ENCODE measurements around the gene ZNF679.
"Not testable (repeated sequence)": the region's sequence is repeated elsewhere in the genome, so short reads cannot be mapped to it uniquely, and the experiment has no call there.

The ZNF679 gene

GRCh38 chr7:64312826-64313225 lies 84.6 kb downstream of the ZNF679 start:
- no peak for DNase-seq

DNA sequence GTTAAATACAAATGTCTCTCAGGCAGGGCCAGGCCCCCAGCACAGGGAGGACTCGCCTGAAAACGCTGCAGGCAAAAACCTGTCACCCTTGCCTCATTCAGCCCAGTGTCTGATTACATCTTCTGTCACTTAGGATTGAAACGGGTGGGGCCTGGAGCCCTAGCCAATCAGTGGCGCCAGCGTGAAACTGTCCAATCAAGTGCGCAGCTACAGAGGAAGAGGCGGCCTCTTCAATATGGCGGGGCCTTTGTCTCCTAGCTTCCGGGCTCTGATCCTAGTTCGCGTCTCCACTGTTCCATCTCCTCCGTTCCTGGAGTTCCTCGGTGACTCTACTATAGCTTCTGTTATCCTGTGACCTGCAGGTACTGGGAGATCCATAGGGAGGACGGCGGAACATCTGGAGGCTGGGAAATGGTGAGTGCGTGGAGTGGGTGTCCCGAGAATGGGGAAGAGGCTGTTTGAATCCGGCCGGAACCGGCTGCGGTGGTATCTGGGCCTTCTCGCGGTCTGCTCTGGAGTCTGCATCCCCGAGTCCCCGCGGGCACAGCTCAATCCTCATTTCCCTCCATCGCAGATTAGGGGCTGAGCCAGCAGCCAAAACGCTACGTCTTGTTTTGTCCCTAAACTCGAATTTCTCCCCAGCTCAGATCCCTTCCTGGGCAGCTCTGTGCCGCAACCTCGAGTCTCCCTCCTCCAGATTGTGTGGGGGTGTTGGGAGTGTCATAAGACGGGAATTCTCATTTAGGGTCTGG lies 85.6 kb downstream of the ZNF679 start, which contains the start of gene ZNF736:
Gene ZNF736 (plus strand): TSS at position 222 of the 752 bp plus-strand sequence. CDS start 190 bp downstream, at position 412.
- peak; percentile 93 for DNase-seq

DNA sequence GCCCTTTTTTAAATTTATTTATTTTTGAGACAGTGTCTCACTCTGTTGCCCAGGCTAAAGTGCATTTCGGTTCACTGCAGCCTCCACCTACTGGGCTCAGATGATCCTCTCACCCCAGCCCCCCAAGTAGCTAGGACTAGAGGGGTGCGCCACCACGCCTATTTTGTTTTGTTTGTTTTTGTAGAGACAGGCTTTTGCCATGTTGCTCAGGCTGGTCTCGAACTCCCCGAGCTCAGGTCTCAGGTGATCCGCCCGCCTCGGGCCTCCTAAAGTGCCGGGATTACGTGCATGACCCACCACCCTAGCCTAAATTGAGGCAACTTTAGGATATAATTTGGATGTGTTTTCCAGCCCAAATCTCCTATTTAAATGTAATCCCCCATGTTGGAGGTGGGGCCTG lies 86.3 kb downstream of the ZNF679 start:
- DNase-seq: no peak

- DNase-seq: not testable (repeated sequence)
These were observed 87.9 kb downstream of the ZNF679 start for GRCh38 chr7:64316031-64316742.

All from NCI-H1105 (cell line).